ENCODE measurements around the gene OR51V1. TPM values are rescaled to one million over a fixed set of nuclear protein-coding genes. Genes with fewer than 3 reads are reported as not detected.

Gene OR51V1, protein sequence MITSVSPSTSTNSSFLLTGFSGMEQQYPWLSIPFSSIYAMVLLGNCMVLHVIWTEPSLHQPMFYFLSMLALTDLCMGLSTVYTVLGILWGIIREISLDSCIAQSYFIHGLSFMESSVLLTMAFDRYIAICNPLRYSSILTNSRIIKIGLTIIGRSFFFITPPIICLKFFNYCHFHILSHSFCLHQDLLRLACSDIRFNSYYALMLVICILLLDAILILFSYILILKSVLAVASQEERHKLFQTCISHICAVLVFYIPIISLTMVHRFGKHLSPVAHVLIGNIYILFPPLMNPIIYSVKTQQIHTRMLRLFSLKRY
- not detected in 2 replicates for total RNA-seq

DNA sequence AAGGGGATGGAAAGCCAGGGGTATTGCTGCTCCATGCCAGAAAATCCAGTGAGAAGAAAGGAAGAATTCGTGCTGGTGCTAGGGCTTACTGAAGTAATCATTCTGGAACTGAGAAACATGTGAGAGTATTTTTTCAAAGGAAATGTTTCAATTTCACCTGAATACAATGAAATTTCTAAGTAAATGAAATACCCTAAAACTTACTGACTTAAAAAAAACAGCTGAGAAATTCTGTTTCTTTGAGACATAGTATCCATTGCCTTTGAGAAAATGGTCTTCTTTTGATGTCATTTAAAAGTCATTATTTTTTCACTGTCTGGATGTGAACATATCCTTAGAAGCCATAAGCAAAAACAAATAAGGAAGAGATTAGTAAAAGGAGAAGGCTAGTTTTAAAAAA, at the start of gene OR51V1:
TSS of gene OR51V1 (minus strand) at position 101 of the 400 bp plus-strand sequence. CDS start at position 101, 0 bp downstream.

DNA sequence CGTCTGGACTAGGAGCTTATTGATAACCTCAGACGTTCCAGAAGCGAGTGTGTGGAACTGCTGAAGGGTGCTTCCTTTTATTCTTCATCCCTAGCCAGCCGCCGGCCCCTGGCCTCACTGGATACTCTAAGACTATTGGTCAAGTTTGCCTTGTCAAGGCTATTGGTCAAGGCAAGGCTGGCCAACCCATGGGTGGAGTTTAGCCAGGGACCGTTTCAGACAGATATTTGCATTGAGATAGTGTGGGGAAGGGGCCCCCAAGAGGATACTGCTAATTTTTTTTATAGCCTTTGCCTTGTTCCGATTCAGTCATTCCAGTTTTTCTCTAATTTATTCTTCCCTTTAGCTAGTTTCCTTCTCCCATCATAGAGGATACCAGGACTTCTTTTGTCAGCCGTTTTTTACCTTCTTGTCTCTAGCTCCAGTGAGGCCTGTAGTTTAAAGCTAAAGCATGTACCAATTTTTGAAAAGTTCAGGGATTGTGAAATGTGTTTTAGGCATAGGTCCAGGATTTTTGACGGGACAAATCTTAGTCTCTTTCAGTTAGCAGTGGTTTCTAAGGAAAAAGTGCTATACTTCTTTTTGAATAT, 49.4 kb upstream of the OR51V1 start, which contains the start of gene HBG1:
TSS of gene HBG1 (minus strand) at position 51 of the 590 bp plus-strand sequence. CDS start 53 bp downstream, outside the sequence.

GRCh38 chr11:5234381-5234834, 33.9 kb upstream of the OR51V1 start, which contains the start of gene HBD:
TSS of gene HBD (minus strand) at chr11:5234483. CDS start at chr11:5234433, 50 bp downstream.

DNA sequence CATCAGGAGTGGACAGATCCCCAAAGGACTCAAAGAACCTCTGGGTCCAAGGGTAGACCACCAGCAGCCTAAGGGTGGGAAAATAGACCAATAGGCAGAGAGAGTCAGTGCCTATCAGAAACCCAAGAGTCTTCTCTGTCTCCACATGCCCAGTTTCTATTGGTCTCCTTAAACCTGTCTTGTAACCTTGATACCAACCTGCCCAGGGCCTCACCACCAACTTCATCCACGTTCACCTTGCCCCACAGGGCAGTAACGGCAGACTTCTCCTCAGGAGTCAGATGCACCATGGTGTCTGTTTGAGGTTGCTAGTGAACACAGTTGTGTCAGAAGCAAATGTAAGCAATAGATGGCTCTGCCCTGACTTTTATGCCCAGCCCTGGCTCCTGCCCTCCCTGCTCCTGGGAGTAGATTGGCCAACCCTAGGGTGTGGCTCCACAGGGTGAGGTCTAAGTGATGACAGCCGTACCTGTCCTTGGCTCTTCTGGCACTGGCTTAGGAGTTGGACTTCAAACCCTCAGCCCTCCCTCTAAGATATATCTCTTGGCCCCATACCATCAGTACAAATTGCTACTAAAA, 26.3 kb upstream of the OR51V1 start, which contains the start of gene HBB:
TSS of gene HBB (minus strand) at position 340 of the 579 bp plus-strand sequence. CDS start at position 290, 50 bp downstream.

DNA sequence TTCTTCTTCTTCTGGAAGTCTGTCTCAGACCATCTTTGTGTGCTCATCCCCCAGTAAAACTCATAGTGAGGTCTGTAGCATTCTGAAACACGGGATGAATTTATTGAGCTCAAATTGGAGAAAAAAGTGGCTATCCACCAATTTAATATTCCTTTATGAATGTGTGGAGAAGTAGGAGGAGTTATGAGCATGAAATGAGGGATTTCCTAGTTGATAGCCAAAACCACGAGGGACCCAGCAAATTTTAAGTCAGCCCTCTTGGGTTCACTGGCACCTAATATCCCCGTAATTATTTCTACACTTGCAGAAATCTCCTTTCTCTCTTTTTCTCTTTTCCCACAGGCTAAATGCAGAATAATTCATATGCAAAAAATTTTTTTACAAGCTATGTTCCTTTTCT, 45.8 kb downstream of the OR51V1 start, which contains the start of gene OR52A1:
TSS of gene OR52A1 (minus strand) at position 101 of the 400 bp plus-strand sequence. CDS start 2,388 bp downstream, outside the sequence.

Other genes with a start within 250 kb of the OR51V1 start
- not detected in 2 replicates for gene OR51A2, start 245.0 kb downstream of the OR51V1 start, total RNA-seq
- not detected in 2 replicates for gene OR51L1, start 205.8 kb downstream of the OR51V1 start, total RNA-seq
- not detected in 2 replicates for gene OR52J3, start 154.2 kb downstream of the OR51V1 start, total RNA-seq
- not detected in 2 replicates for gene OR52E2, start 141.1 kb downstream of the OR51V1 start, total RNA-seq
- gene OR52E1, start 131.1 kb downstream of the OR51V1 start, total RNA-seq: not detected in 2 replicates
- gene OR52A5, start 62.3 kb downstream of the OR51V1 start, total RNA-seq: not detected in 2 replicates
- gene OR52A1, start 45.9 kb downstream of the OR51V1 start, total RNA-seq: not detected in 2 replicates
- not detected in 2 replicates for gene HBB, start 26.4 kb upstream of the OR51V1 start, total RNA-seq
- not detected in 2 replicates for gene HBD, start 33.8 kb upstream of the OR51V1 start, total RNA-seq
- 0.25 TPM in 1 of 2 replicates, not detected in the other for gene HBG1, start 49.2 kb upstream of the OR51V1 start, total RNA-seq
- 0.19 TPM in 1 of 2 replicates, not detected in the other for gene HBG2, start 54.1 kb upstream of the OR51V1 start, total RNA-seq
- not detected in 2 replicates for gene HBE1, start 69.3 kb upstream of the OR51V1 start, total RNA-seq
- not detected in 2 replicates for gene OR51B4, start 101.3 kb upstream of the OR51V1 start, total RNA-seq
- 0.12 TPM in 1 of 2 replicates, not detected in the other for gene OR51B2, start 123.6 kb upstream of the OR51V1 start, total RNA-seq
- gene OR51B5, start 142.8 kb upstream of the OR51V1 start, total RNA-seq: 0.19 and 0.40 TPM in 2 replicates
- not detected in 2 replicates for gene OR51B6, start 150.8 kb upstream of the OR51V1 start, total RNA-seq
- not detected in 2 replicates for gene OR51M1, start 183.1 kb upstream of the OR51V1 start, total RNA-seq
- gene OR51Q1, start 221.4 kb upstream of the OR51V1 start, total RNA-seq: not detected in 2 replicates
- gene OR51I1, start 240.8 kb upstream of the OR51V1 start, total RNA-seq: 0.06 TPM in 1 of 2 replicates, not detected in the other
- not detected in 2 replicates for gene OR51I2, start 248.6 kb upstream of the OR51V1 start, total RNA-seq

Data from aortic smooth muscle cell (primary cell).